RWPE1 (cell line): Measurements from ENCODE around the gene CNTLN.

Source experiments
- CTCF ChIA-PET: fragments of 350-600 bp; sonication (Branson Sonifier 250); formaldehyde crosslinking; extraction: SDS; loops from one replicate; lab custom pipeline; 2021; lab: Yijun Ruan, JAX
- POLR2A ChIA-PET: fragments of 400-600 bp; formaldehyde crosslinking; extraction: SDS; loops from one replicate; lab custom pipeline; 2020; ENCODE audit warnings: antibody characterized with exemption; ENCODE audit not compliant: low non-redundant PET; lab: Yijun Ruan, JAX
- DNase-seq: peaks from one replicate; pipeline ENCODE4 v3.0.0; 2012; ENCODE audit warnings: low spot score
- H3K27ac ChIP-seq: fragments of 450-650 bp; 2 replicates; pipeline ENCODE4 v1.5.1; 2017
- TF ChIP-seq, protein P1 (sequence below): fragments of 450-650 bp; conservative IDR thresholded peaks from 2 replicates; pipeline ENCODE4 v1.5.1; 2017; ENCODE audit warnings: low read depth, mild to moderate bottlenecking

Gene CNTLN, protein sequence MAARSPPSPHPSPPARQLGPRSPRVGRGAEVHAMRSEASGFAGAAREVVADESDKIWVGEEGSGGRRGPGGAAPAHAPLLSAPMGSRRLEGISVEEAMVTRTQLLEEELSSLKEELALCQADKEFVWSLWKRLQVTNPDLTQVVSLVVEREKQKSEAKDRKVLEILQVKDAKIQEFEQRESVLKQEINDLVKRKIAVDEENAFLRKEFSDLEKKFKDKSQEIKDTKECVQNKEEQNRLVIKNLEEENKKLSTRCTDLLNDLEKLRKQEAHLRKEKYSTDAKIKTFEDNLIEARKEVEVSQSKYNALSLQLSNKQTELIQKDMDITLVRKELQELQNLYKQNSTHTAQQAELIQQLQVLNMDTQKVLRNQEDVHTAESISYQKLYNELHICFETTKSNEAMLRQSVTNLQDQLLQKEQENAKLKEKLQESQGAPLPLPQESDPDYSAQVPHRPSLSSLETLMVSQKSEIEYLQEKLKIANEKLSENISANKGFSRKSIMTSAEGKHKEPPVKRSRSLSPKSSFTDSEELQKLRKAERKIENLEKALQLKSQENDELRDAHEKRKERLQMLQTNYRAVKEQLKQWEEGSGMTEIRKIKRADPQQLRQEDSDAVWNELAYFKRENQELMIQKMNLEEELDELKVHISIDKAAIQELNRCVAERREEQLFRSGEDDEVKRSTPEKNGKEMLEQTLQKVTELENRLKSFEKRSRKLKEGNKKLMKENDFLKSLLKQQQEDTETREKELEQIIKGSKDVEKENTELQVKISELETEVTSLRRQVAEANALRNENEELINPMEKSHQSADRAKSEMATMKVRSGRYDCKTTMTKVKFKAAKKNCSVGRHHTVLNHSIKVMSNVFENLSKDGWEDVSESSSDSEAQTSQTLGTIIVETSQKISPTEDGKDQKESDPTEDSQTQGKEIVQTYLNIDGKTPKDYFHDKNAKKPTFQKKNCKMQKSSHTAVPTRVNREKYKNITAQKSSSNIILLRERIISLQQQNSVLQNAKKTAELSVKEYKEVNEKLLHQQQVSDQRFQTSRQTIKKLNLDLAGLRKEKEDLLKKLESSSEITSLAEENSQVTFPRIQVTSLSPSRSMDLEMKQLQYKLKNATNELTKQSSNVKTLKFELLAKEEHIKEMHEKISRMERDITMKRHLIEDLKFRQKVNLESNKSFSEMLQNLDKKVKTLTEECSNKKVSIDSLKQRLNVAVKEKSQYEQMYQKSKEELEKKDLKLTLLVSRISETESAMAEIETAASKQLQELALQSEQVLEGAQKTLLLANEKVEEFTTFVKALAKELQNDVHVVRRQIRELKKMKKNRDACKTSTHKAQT (N-terminal part only)

GRCh38 chr9:17134396-17135294 is at the start of gene CNTLN:
TSS of gene CNTLN (plus strand) at chr9:17135040. CDS start at chr9:17135066, 26 bp downstream.
- peak within 1 kb of the TSS; percentile 85 for H3K27ac ChIP-seq
- TF ChIP-seq, protein P1, sequence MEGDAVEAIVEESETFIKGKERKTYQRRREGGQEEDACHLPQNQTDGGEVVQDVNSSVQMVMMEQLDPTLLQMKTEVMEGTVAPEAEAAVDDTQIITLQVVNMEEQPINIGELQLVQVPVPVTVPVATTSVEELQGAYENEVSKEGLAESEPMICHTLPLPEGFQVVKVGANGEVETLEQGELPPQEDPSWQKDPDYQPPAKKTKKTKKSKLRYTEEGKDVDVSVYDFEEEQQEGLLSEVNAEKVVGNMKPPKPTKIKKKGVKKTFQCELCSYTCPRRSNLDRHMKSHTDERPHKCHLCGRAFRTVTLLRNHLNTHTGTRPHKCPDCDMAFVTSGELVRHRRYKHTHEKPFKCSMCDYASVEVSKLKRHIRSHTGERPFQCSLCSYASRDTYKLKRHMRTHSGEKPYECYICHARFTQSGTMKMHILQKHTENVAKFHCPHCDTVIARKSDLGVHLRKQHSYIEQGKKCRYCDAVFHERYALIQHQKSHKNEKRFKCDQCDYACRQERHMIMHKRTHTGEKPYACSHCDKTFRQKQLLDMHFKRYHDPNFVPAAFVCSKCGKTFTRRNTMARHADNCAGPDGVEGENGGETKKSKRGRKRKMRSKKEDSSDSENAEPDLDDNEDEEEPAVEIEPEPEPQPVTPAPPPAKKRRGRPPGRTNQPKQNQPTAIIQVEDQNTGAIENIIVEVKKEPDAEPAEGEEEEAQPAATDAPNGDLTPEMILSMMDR: no peak
- POLR2A ChIA-PET: no interaction called here
- CTCF ChIA-PET: interaction anchor here (0.6 to 1.2 kb wide), 3 partner anchors 18 to 1339 kb away, joined by 3 to 10 read pairs (median 3); no protein-coding TSS in a partner anchor
- peak; percentile 95 for DNase-seq

GRCh38 chr9:17088566-17088965 is 46.3 kb upstream of the CNTLN start:
- no peak for DNase-seq
- CTCF ChIA-PET: interaction anchor here (0.7 kb wide), 1 partner anchor 715 kb away, joined by 3 read pairs; no protein-coding TSS in a partner anchor
- POLR2A ChIA-PET: no interaction called here
- H3K27ac ChIP-seq: no peak overlapping the region
- TF ChIP-seq, protein P1: no peak

- ChIA-PET POLR2A (no interaction called here), CTCF (interaction anchor here (0.6 kb wide), 1 partner anchor 64 kb away, joined by 4 read pairs; no protein-coding TSS in a partner anchor)
- DNase-seq: no peak
- H3K27ac ChIP-seq: no peak overlapping the region
- TF ChIP-seq, protein P1: no peak
These were observed 44.8 kb upstream of the CNTLN start for GRCh38 chr9:17090041-17090440.

GRCh38 chr9:17116400-17116837 is 18.4 kb upstream of the CNTLN start:
- DNase-seq: peak; percentile 52

GRCh38 chr9:17117372-17117771 is 17.5 kb upstream of the CNTLN start:
- no peak overlapping the region for H3K27ac ChIP-seq
- DNase-seq: no peak
- CTCF ChIA-PET: interaction anchor here (1.2 to 3.3 kb wide), 2 partner anchors 21 to 346 kb away, joined by 3 to 17 read pairs; no protein-coding TSS in a partner anchor
- POLR2A ChIA-PET: no interaction called here
- TF ChIP-seq, protein P1: no peak

More at GRCh38 chr9:17116400-17116837, 18.4 kb upstream of the CNTLN start:
- TF ChIP-seq, protein P1: peak; percentile 81
- POLR2A ChIA-PET: no interaction called here
- CTCF ChIA-PET: interaction anchor here (0.7 to 3.3 kb wide), 6 partner anchors 19 to 1091 kb away, joined by 3 to 17 read pairs (median 4); partner anchors contain the start of gene CNTLN
- no peak overlapping the region for H3K27ac ChIP-seq
